Glomerular visceral epithelial cell (primary cell): Measurements from ENCODE around the gene KCNS1.

Experiments used
- DNase-seq: peaks from one replicate; pipeline ENCODE4 v3.0.0-alpha.2; 2016; ENCODE audit errors: extremely low spot score

KCNS1 gene

GRCh38 chr20:45110301-45110700 is 9.4 kb upstream of the KCNS1 start:
- no peak for DNase-seq

DNA sequence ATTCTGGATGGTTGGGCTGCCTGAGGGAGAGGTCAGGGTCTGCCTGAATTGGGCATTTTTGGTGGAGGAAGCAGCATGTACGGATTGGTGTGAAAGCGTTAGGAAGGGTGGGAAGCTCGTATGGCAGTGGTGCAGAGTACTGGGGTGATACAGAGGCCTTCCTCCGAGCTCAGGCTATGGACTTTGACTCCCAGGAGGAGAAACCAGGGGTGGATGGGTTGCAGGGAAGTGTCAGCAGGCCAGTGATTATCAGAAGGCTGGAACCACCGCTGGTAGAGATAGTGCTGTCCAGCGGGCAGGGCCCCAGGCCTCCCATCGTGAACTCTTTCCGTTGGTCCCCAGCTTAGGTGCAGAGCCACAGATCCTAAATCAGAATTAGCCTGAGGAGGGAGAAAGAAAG is 8.7 kb upstream of the KCNS1 start:
- no peak for DNase-seq

DNA sequence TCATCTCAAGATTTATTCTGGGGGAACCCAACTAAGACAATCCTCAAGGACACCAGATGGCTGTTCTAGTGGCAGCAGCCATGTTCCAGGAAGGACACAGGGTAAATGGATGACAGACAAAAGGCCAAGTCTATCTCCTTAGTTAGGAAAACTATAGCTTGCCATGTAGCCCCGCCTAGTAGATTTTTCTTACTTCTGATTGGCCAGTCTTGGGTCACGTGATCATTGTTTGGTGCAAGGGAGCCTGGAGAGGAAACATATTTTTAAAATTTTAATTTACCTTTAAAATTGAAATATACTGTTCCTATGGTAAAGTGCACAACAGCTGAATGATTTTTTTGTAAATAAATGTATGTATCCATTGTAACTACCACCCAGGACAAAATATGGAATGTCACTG is 4.4 kb upstream of the KCNS1 start:
- DNase-seq = peak; percentile 45

GRCh38 chr20:45104786-45105185 is 3.9 kb upstream of the KCNS1 start:
- peak; percentile 97 for DNase-seq

GRCh38 chr20:45103072-45103471 is 2.1 kb upstream of the KCNS1 start:
- DNase-seq = no peak

GRCh38 chr20:45101333-45101850 is 465 bp upstream of the KCNS1 start:
- DNase-seq = no peak

DNA sequence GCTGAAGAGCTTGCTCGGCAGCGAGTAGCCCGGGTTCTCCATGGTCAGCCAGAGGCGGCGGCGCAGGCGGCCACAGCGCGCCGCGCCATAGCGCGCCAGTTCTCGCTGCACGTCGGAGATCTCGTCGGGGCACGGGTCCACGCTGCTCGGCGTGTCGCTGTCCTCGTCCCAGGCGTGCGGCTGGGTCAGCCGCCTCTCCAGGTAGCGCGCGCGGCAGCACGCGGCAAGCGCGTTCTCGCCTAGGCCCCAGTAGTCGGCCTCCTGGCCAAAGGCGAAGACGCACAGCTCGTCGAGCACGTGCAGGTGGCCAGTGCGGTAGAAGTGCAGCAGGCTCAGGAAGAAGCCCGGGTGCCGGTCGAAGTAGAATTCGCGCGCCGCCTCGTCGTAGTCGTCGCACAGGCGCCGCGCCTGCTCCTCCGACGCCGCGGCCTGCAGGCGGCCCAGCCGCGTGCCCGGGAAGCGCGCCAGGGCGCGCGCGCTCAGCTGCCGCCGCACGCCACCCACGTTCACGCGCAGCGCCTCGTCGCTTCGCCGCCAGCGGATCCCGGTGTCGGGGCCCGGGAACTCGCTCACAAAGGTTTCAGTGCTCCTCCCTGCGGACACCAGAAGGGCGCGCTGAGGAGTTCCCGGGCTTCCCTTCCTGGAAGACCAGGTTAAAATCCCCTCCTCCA is 2.7 kb downstream of the KCNS1 start:
- peak; percentile 21 for DNase-seq

GRCh38 chr20:45097485-45098102 is 3.3 kb downstream of the KCNS1 start:
- DNase-seq = no peak

DNA sequence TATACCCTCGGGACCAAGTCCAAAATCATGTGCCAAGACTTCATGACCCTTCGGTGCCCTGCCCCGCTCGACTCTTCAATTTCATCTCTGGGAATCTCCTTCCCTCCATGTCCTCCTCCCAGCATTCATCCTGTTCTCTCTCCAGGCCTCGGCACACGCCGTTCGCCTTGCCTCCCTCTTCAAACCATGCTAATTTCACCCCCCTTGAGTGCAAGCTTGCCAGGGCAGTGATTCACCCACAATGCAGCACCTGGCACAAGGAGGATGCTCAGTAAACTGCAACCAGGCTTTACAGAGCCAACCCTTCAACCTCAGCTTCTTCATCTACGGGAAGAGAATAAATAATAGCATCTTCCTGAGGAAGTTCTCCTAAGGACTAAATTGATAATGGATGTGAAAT is 4.1 kb downstream of the KCNS1 start:
- DNase-seq = no peak

DNA sequence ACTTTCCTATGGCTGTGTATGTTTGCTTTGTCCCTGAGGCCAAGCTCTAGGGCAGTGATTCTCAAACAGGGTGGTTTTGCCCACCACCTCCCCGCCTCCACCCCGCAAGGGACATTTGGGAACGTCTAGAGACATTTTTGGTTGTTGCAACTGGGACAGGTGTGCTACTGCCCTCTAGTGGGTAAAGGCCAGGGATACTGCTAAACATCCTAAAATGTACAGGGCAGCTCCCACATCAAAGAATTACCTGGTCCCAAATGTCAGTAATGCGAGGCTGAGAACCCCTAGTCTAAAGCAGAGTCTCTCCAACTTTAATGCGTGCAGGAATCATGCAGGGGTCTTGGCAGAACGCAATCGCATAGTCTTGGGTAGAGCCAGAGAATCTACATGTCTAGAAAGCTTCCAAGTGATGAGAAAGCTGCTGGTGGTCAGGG is 5.1 kb downstream of the KCNS1 start:
- peak; percentile 70 for DNase-seq

- DNase-seq = no peak
Measured at GRCh38 chr20:45094864-45095574, 5.9 kb downstream of the KCNS1 start.

DNA sequence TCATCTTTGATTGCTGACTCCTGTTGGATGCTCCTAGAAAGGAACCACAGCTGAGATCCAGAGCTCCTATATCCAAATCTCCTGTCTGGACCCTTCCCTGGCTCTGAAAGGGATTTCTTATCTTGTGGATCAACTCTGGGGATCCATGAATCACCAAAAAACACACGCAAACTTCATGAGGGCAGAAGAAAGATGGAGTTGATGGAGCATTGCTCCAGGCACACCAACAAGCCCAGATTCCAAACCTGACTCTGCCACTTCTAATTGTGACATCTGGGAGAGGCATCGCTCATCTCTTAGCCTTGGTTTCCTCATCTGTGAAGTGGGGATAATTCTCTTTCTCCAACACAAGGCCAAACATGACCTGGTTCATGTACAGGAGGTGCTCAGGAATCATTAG is 6.7 kb downstream of the KCNS1 start:
- DNase-seq = no peak

- no peak for DNase-seq
Measured at GRCh38 chr20:45092898-45093297, 8.0 kb downstream of the KCNS1 start.

DNA sequence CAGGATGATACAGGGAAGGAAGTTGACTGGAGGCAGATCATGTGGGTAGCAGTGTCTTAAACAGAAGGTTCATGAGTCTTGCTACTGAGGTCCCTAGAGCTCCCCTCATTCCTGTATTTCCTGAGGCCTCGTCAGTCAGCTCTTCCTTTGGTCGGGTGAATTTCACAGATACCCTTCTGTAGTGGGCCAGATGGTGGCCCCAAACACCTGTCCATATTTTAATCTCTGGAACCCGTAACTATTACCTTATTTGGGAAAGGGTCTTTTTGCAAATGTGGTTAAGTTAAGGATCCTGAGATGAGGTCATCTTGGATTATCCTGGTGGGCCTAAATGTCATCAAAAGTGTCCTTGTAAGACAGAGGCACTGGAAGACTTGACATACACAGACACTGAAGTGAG is 9.6 kb downstream of the KCNS1 start:
- DNase-seq = no peak

DNA sequence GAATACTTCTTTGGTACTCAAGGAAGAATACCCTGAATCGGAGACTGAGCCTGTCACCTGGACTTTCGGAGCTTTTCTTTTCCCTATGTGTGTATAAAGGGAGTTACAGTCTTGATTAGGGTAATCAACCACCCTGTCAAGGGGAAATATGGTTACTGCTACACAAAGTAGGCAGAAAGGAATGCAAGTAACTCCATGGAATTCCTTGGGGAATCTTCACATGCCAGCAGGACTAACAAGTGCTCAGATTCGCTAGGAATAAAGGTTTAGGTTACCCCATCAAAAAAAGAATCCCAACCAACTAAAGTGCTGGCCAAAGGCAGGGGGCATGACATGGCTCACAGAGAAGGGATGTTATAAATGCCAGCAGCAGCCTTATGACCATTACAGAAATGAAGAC is 10.4 kb downstream of the KCNS1 start:
- no peak for DNase-seq

DNA sequence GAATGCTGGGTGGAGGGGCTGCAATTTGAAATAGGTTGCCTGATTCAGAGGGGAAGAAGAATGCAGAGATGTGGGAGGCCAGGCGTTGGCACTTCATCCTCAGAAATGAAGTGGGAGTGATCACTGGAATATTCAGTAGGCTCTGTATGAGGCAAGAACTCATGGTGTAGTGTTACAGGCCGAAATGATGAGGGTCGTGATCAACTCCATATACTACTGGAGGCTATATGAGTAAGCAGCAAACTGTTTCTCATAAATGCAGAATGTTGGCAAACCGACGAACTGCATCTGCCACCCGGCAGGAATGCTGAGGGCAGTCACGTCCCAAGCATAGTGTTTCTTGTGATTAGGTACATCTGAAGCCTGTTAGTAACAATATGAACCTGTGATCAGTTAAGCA is 12.7 kb downstream of the KCNS1 start:
- no peak for DNase-seq

GRCh38 chr20:45087814-45088213 is 13.1 kb downstream of the KCNS1 start:
- DNase-seq = no peak

- DNase-seq = no peak
Measured at GRCh38 chr20:45087097-45087790, 13.7 kb downstream of the KCNS1 start.

DNA sequence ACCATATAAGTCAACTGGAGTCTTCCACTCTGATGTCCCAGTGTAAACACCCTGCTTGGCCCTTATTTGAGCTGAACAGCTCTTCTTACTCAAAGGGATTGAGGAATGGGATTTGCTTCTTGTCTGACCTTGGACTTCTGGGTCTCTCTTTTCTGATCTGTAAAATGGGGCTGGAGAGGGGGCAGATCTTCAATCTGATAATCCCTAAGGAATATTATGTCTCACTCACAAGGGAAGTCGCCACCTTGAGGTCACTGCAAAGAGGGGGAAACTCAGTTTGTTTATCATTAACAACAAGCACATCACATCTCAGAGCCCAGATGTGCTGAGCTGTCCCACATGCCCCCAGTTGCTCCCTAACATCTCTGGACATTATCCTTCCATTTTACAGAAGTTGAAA is 15.1 kb downstream of the KCNS1 start:
- DNase-seq = no peak

GRCh38 chr20:45085289-45085688 is 15.6 kb downstream of the KCNS1 start:
- DNase-seq = no peak

DNA sequence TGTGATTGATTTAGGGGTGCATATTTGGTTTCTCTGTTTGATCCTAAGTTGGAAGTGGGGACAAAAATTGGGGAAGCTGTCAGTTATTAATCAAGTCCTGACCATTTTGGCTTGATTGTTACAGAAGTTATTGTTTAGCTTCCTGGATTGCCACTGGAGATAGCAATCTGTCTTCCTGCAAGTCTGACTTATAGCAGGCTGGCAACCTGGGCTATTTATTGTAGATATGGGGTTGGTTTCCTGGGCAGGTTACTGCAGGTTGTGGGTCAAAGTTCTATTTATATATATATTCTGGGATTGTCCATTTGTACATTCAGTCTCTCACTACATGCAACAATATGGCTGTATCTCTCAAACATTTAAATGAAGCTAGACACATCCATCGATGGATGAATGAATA is 17.8 kb downstream of the KCNS1 start:
- no peak for DNase-seq

- DNase-seq = no peak
Measured at GRCh38 chr20:45082468-45082867, 18.5 kb downstream of the KCNS1 start.
